NCI-H526 (cell line): ENCODE measurements around the gene PVALB.
A peak's percentile ranks its signal among the peaks of the same experiment; 100 is the strongest.

Source experiments
- DNase-seq, 2 experiments: peaks; one replicate each; lab custom pipeline; 2025; lab: John Stamatoyannopoulos, UW

PVALB gene

DNA sequence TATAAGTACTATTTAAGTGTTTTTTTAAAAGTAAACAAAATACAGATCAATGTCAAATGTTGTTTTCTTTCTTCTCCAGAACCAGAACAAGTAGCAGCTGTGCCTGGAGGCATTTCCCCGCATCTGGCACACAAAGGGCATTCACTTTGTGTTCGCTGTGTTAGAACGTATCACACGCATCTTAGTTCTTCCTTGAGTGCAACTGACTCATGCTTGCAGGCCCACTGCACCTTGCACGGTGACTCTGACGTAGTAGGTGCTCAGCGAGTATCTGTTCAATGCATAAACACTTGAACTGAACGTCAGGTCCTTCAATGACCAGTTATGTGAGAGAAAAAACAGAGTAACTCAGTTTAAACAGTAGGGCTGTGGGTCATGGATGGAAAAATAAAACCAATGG, 44.4 kb downstream of the PVALB start:
- DNase-seq, result no peak

GRCh38 chr22:36771356-36772063, 45.3 kb downstream of the PVALB start:
- no peak for DNase-seq

GRCh38 chr22:36770513-36771231, 46.2 kb downstream of the PVALB start:
- DNase-seq, result no peak

DNA sequence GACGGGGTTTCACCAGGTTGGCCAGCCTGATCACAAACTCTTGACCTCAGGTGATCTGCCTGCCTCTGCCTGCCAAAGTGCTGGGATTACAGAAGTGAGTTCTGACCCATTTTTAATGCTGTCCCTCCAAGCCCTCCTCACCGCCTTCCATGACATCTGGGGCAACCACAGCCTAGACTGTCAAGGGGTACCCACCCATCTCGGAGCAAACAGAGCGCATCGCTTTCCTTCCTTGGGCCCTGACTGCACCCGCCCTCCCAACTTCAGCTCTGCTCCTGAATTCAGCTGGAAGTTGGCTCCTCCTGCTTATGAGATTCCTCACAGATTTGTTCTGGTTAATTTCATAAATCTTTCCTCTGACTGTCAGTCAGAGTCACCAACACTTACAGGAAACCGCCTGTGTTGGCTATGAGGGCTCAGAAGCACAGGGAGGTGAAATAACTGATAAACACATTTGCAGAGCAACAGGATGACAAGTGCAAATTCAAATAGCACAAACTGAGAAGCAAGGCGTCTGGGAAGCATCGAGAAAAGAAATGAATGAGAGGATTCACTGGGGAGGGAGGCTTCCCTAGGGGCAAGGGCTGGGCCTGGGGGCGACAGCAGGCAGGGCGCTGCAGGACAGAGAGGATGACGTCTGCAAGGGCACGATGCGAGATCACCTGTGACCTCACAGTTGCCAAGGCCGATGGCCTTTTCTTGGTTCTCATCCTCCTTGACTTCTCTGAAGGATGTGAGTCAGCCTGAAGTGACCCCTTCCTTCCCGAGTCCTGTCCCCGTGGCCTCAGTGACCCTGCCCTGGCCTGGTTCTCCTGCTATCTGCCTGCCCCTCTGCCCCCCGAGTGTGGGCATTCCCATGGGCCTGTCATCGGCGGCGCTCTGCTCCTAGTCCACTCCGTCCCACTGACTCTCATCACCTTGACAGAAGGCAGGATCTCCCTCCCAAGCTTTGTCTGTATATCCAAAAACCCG, 47.0 kb downstream of the PVALB start:
- DNase-seq, result no peak

- DNase-seq, result no peak
These were observed 48.2 kb downstream of the PVALB start for GRCh38 chr22:36768616-36769015.

DNA sequence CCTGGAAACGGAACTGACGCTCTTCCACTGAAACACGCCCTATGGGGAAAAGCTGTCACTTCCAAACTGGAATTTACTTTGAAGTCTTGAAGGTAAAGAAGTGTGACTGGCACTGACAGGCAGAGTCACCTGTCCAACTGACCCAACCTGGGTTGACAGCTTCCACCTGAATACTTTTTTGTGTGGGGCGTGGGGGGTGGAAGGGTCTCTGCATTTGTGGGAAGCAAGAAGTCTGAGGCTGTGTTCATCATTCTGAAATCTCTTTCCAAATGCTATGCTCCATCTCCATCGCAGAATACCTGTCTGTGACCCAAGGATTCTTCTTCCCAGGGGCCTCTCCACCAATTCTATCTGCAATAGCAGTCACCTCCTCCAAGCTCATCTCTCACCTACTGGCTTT, 48.7 kb downstream of the PVALB start:
- DNase-seq, result no peak

GRCh38 chr22:36767035-36767775, 49.6 kb downstream of the PVALB start:
- no peak for DNase-seq

DNA sequence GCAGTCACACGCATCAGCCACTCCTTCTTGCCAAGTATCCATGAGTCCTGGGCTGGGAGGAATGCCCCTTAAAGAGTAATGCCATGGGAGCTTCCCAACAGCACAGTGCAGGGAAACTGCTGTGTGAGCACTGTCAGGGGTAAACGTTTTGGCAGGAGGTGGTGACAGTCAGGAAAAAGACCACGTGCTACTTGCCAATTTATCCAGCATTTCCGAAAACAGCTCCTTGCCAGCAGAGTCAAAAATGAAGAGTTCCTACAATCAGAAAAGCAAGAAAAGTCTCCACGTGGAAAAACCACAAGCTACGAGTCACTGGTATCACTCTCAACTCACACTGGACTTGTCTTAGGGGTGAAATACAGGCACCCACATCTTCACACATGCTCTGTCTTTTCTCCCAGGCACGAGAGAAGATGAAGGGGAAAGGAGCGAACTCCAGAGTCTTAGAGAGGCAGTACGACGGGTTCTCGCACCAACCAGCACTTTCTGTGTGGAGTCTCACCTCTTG, 50.8 kb downstream of the PVALB start:
- no peak for DNase-seq

GRCh38 chr22:36765131-36765942, 51.5 kb downstream of the PVALB start:
- no peak for DNase-seq

- DNase-seq, result no peak
These were observed 52.2 kb downstream of the PVALB start for GRCh38 chr22:36764641-36765040.

DNA sequence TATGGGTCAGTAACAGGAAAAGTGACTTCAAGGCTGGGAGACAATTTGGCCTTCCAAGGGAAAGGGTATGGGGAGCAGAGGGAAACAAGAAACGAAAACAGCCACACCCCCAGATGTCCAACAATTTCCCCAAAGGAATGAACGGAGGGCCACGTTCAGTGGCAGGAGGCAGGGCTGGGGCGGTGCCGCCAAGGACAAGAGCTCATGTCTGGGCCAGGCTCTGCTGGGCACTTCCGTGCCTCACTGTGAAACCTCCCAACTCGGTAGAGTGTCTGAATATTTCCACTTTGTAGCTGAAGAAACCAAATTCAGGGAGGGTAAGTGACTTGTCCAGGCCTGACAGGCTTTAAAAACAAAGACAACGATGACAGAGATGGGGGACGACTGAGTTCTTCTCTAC, 52.8 kb downstream of the PVALB start:
- DNase-seq, result no peak

- DNase-seq, result no peak
These were observed 53.3 kb downstream of the PVALB start for GRCh38 chr22:36763576-36763975.

DNA sequence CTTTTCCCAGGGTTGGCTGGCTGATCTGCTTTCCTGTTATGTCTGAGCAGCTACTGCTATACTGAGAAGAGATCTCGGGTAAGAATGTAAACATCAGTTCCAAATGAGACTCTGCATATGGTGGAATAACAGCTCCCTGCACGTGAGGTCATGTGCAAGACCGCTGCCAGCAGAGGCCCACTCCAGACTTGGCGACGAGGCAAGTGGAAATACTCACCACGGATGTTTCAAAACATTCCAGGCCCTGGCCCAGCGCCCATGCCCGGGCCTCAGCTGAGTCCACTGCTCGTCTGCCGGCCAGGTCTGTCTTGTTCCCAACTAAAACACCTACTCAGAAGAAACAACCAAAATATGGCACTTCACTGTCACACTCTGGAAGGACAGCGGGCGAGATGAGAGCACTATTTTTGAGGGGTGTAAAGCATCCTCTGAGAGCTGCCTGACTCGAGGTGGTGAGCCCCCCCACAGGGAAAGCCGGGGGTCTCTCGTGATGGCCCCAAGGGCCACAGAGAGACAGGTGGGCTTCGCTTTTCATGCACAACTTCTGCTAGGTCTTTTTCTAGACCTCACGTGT, 54.1 kb downstream of the PVALB start:
- DNase-seq, result no peak

DNA sequence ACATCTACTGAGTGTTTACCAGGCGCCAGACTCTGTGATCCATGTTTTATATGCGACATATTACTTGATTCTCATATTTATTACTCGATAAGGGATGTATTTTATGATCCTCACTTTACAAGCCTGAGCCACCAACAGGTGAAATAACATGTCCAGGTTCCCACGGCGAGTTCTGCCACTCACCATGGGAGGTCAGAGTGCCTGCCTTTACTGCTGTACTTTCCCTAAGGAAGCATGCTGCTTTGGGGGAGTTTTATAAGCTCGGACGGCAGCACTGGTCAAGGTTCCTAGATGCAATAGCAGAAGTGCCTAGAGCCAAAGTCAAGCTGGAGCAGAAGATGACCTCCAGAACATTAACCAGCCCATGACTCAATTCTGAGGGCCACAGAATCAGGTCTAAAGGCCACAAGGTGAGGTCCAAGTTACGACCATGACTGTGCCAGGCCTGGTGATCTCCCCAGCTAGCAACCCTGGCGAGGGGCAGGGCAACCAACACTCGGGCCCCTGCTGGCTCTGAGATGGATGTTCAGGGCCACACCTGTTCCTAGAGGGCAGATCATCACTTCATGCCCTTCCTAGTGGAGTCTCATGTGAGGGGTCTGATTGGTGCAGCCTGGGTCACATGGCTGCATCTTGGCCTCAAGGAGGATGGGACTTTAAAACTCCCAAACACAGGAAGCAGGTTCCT, 55.1 kb downstream of the PVALB start:
- no peak for DNase-seq

- DNase-seq, result no peak
These were observed 56.0 kb downstream of the PVALB start for GRCh38 chr22:36760786-36761185.

GRCh38 chr22:36759481-36760159, 57.2 kb downstream of the PVALB start:
- no peak for DNase-seq

- no peak for DNase-seq
These were observed 58.0 kb downstream of the PVALB start for GRCh38 chr22:36758792-36759271.

DNA sequence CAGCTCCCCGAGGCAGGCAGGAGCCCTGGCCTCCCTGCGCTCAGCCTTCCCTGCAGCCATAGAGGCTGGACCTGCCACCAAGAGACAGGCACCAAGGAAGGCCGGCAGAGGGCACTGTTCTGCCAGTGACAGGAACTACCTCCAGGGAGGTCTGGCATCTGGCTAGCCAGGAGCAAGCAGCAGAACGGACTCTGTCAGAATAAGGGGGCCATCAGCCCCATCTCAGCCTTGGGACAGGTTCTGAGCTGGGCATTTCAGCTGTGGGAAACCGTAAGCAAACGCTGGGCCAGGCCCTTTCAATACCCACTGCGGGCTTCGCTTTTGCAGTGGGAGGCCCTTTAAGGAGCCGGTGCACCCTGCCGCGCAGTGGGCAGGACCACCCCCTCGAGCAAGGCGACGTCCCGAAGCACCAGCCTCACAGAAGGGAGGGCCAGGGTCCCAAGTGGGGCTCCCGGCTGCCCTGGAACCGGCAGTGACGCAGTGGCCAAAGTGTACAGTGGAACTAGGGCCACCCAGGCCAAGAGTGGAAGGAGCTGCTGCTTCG, 59.1 kb downstream of the PVALB start:
- DNase-seq, result peak in 1 of 2 experiments; percentile 65
